K562 (cell line): ENCODE results near the gene TTLL12. TPM values are rescaled to one million over a fixed set of nuclear protein-coding genes. Genes with fewer than 3 reads are reported as not detected.
A peak's percentile ranks its signal among the peaks of the same experiment; 100 is the strongest.

Experiments used
- CCNT2 ChIP-seq: IDR thresholded peaks from 2 replicates; pipeline ENCODE4 v1.6.1; 2011; ENCODE audit warnings: borderline replicate concordance, low read depth, mild to moderate bottlenecking, moderate library complexity, mixed read lengths, low read length; ENCODE audit not compliant: insufficient read length; ENCODE audit errors: extremely low read depth
- CEBPB ChIP-seq: fragments of 450-650 bp; IDR thresholded peaks from 2 replicates; pipeline ENCODE4 v1.6.1; 2016; ENCODE audit warnings: missing genetic modification characterization, missing compliant biosample characterization
- ETV5 ChIP-seq: sonication (generic); formaldehyde crosslinking; IDR thresholded peaks from 2 replicates; pipeline ENCODE4 v1.4.0; 2020; ENCODE audit warnings: low read depth, mild to moderate bottlenecking, missing genetic modification reagents
- JUND ChIP-seq, 2 experiments: IDR thresholded peaks; 2 replicates in 1 of 2; 3 replicates in 1 of 2; pipeline ENCODE4 v1.6.1; 2011; ENCODE audit warnings: borderline replicate concordance in 2 of 2, low read depth in 2 of 2, low read length in 2 of 2, improper control_type of control experiment in 1 of 2, missing biosample characterization in 1 of 2, missing genetic modification characterization in 1 of 2, missing genetic modification reagents in 1 of 2
- KDM5B ChIP-seq: fragments of 200-600 bp; sonication (generic); IDR thresholded peaks from 2 replicates; pipeline ENCODE4 v1.6.1; 2012; ENCODE audit warnings: low read depth, mild to moderate bottlenecking, moderate library complexity, low read length, control low read depth, inconsistent platforms; ENCODE audit not compliant: insufficient replicate concordance
- PYGO2 ChIP-seq: fragments of 450-650 bp; IDR thresholded peaks from 2 replicates; pipeline ENCODE4 v1.6.1; 2016; ENCODE audit warnings: mild to moderate bottlenecking, missing genetic modification characterization, moderate library complexity, missing compliant biosample characterization
- RBFOX2 ChIP-seq: fragments of 200-400 bp; formaldehyde crosslinking; IDR thresholded peaks from 2 replicates; pipeline ENCODE4 v1.6.1; 2017; ENCODE audit warnings: low read depth, mild to moderate bottlenecking, low read length, moderate library complexity
- SMARCA4 ChIP-seq: fragments of 450-650 bp; IDR thresholded peaks from 2 replicates; pipeline ENCODE4 v1.6.1; 2016
- SREBF1 ChIP-seq: fragments of 150-350 bp; IDR thresholded peaks from 2 replicates; pipeline ENCODE4 v1.6.1; 2014; ENCODE audit warnings: antibody characterized with exemption, low read depth, low read length, borderline replicate concordance
- ZNF197 ChIP-seq: fragments of 200-800 bp; sonication (Bioruptor generic); IDR thresholded peaks from 2 replicates; pipeline ENCODE4 v1.6.1; 2016; ENCODE audit warnings: low read depth, missing genetic modification characterization, missing compliant biosample characterization
- polyA plus RNA-seq, 8 experiments: library from polyadenylated mRNA; depleted of rRNA in 4 of 8; stranded (reverse) in 5 of 8; unstranded in 3 of 8; fragments of >200 nt; fragmentation: Nextera tagmentation in 2 of 8; fragmentation: Illumina TruSeq in 1 of 8; extraction: Ambion mirVana in 2 of 8; extraction: Trizol in 1 of 8; gene quantifications; 2 replicates each; pipeline versions ENCODE4 v1.2.1 to v1.2.3, GENCODE V29; 2011 to 2014; ENCODE audit warnings: inconsistent platforms in 1 of 8, missing spikeins in 1 of 8
- total RNA-seq, 7 experiments: library from RNA; depleted of rRNA in 6 of 7; stranded (reverse); fragments of >200 nt in 6 of 7; fragmentation: Illumina TruSeq in 2 of 7; extraction: Trizol in 2 of 7; gene quantifications; 2 replicates each; pipeline versions ENCODE4 v1.2.1 to v1.2.3, GENCODE V29; 2011 to 2021; ENCODE audit warnings: low replicate concordance in 1 of 7
- TF ChIP-seq, protein P1 (sequence below): IDR thresholded peaks from 2 replicates; pipeline ENCODE4 v1.6.1; 2016; ENCODE audit warnings: missing genetic modification characterization, missing compliant biosample characterization
- TF ChIP-seq, protein P2 (sequence below): sonication (generic); formaldehyde crosslinking; IDR thresholded peaks from 2 replicates; pipeline ENCODE4 v1.8.0; 2022; ENCODE audit warnings: missing genetic modification reagents, mild to moderate bottlenecking, moderate library complexity, borderline replicate concordance
- TF ChIP-seq, protein P3 (sequence below), 2 experiments: fragments of 450-650 bp; conservative IDR thresholded peaks; 2 replicates each; pipeline ENCODE4 v1.6.1; 2017; ENCODE audit warnings: mild to moderate bottlenecking in 2 of 2, moderate library complexity in 2 of 2

TTLL12 gene
- total and polyA plus RNA-seq, 9 of the 15 experiments (the other 6 are each of a cell fraction or from before 2014, with no cell fraction given) = 1.3 to 128 (median 43.0) TPM

DNA sequence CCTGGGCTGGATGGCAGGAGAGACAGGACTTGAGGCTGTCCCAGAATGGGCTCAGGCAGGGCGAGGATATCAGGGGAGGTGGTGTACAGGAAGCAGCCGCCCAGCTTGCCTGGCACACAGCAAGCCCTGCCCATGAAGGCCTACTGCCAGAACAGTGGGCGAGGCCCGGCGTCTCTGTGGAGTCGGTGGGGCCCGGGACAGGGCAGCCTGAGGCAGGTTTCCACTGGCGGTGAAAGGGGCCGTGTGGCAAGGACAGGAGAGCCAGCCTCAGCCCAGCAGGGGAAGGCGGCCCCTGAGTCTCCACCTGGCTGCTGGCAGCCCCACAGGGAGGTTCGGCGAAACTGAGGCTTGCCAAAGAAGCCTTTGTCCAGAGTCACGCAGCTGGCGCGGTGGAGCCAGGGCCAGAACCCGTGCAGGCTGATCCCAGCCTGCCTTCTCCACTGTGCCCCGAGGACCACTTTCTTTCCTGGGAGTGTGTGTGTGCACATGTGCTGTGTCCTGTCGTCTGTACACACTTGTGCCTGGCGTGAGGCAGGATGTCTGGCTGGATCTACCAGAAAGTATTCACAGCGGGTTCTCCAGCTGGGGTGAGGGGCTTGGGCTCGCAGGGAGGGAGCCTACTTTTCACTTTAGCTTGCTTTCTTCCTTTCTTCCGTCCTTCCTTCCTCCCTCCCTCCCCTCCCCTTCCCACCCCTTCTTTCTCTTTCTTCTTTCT lies 34.4 kb downstream of the TTLL12 start (continued):
- TF ChIP-seq, protein P1, sequence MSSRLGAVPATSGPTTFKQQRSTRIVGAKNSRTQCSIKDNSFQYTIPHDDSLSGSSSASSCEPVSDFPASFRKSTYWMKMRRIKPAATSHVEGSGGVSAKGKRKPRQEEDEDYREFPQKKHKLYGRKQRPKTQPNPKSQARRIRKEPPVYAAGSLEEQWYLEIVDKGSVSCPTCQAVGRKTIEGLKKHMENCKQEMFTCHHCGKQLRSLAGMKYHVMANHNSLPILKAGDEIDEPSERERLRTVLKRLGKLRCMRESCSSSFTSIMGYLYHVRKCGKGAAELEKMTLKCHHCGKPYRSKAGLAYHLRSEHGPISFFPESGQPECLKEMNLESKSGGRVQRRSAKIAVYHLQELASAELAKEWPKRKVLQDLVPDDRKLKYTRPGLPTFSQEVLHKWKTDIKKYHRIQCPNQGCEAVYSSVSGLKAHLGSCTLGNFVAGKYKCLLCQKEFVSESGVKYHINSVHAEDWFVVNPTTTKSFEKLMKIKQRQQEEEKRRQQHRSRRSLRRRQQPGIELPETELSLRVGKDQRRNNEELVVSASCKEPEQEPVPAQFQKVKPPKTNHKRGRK (tag) = peak; percentile 81
- TF ChIP-seq ETV5 (CRISPR knock-in tag) = no peak
- no peak for TF ChIP-seq SREBF1
- TF ChIP-seq, protein P2, sequence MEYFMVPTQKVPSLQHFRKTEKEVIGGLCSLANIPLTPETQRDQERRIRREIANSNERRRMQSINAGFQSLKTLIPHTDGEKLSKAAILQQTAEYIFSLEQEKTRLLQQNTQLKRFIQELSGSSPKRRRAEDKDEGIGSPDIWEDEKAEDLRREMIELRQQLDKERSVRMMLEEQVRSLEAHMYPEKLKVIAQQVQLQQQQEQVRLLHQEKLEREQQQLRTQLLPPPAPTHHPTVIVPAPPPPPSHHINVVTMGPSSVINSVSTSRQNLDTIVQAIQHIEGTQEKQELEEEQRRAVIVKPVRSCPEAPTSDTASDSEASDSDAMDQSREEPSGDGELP (CRISPR knock-in tag) = 0 out of 2 replicates have a peak, but pooled peaks have one; percentile 8
- TF ChIP-seq KDM5B = peak; percentile 33
- TF ChIP-seq SMARCA4 = no peak
- no peak for TF ChIP-seq JUND (IDR thresholded peaks at IDR 0.05; ENCODE audit: borderline replicate concordance, low read depth, low read length)
- TF ChIP-seq JUND (tag; IDR thresholded peaks at IDR 0.05; ENCODE audit: borderline replicate concordance, low read depth, low read length) = no peak
- TF ChIP-seq CCNT2 = no peak
- TF ChIP-seq, protein P3, sequence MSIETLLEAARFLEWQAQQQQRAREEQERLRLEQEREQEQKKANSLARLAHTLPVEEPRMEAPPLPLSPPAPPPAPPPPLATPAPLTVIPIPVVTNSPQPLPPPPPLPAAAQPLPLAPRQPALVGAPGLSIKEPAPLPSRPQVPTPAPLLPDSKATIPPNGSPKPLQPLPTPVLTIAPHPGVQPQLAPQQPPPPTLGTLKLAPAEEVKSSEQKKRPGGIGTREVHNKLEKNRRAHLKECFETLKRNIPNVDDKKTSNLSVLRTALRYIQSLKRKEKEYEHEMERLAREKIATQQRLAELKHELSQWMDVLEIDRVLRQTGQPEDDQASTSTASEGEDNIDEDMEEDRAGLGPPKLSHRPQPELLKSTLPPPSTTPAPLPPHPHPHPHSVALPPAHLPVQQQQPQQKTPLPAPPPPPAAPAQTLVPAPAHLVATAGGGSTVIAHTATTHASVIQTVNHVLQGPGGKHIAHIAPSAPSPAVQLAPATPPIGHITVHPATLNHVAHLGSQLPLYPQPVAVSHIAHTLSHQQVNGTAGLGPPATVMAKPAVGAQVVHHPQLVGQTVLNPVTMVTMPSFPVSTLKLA (conservative IDR thresholded peaks at IDR 0.05) = peak in 1 of 2 experiments; percentile 32; a peak in 1 of 4 replicates
- TF ChIP-seq CEBPB (tag) = no peak
- peak; percentile 36 for TF ChIP-seq RBFOX2
- no peak for TF ChIP-seq PYGO2
- no peak for TF ChIP-seq ZNF197 (CRISPR knock-in tag)
- TF ChIP-seq, all 486 proteins: peak for 10
